ENCODE results near the gene TMEM144.

The TMEM144 gene

GRCh38 chr4:158209825-158210807 is at the start of gene TMEM144:
TMEM144 (plus strand) TSS chr4:158210486; CDS start chr4:158212668, 2,182 bp downstream.
- peak; percentile 15 to 50 for DNase-seq

- DNase-seq = no peak
Measured at GRCh38 chr4:158161551-158162354, 48.5 kb upstream of the TMEM144 start.

- no peak for DNase-seq
Measured at GRCh38 chr4:158162631-158163030, 47.7 kb upstream of the TMEM144 start.

- DNase-seq = no peak
Measured at GRCh38 chr4:158163941-158164767, 46.1 kb upstream of the TMEM144 start.

- no peak for DNase-seq
Measured at GRCh38 chr4:158164768-158165213, 45.5 kb upstream of the TMEM144 start.

GRCh38 chr4:158166701-158167100 is 43.6 kb upstream of the TMEM144 start:
- no peak for DNase-seq

GRCh38 chr4:158168606-158169005 is 41.7 kb upstream of the TMEM144 start:
- DNase-seq = no peak

GRCh38 chr4:158169506-158169905 is 40.8 kb upstream of the TMEM144 start:
- no peak for DNase-seq

GRCh38 chr4:158169931-158170690 is 40.2 kb upstream of the TMEM144 start:
- DNase-seq = no peak

GRCh38 chr4:158170691-158171561 is 39.4 kb upstream of the TMEM144 start:
- DNase-seq = no peak

GRCh38 chr4:158172261-158173258 is 37.7 kb upstream of the TMEM144 start, which contains the start of gene GASK1B:
GASK1B (minus strand) TSS chr4:158173025; CDS start chr4:158171375, 1,650 bp downstream.
- no peak for DNase-seq

GRCh38 chr4:158176108-158176507 is 34.2 kb upstream of the TMEM144 start:
- DNase-seq = no peak

GRCh38 chr4:158176776-158177175 is 33.5 kb upstream of the TMEM144 start:
- no peak for DNase-seq

- no peak for DNase-seq
Measured at GRCh38 chr4:158179465-158179864, 30.8 kb upstream of the TMEM144 start.

GRCh38 chr4:158181906-158182305 is 28.4 kb upstream of the TMEM144 start:
- DNase-seq = no peak

- DNase-seq = no peak
Measured at GRCh38 chr4:158182736-158183135, 27.6 kb upstream of the TMEM144 start.

- DNase-seq = no peak
Measured at GRCh38 chr4:158186815-158187214, 23.5 kb upstream of the TMEM144 start.

- DNase-seq = no peak
Measured at GRCh38 chr4:158189422-158189821, 20.9 kb upstream of the TMEM144 start.

- no peak for DNase-seq
Measured at GRCh38 chr4:158190718-158191117, 19.6 kb upstream of the TMEM144 start.

All from SHP77 (cell line).